Thyroid gland (tissue), 4 donors: ENCODE data around the gene KCNQ1. TPM values are rescaled to one million over a fixed set of nuclear protein-coding genes. Genes with fewer than 3 reads are reported as not detected.
A peak's percentile ranks its signal among the peaks of the same experiment; 100 is the strongest.

ENCODE experiments used
- DNase-seq, 2 donors: peaks; one replicate each; pipeline ENCODE4 v3.0.0-alpha.2; 2019
- H3K27ac ChIP-seq, 3 donors: fragments of 200-600 bp; sonication (generic); 1 replicate in 2 of 3; 2 replicates in 1 of 3; pipeline ENCODE4 v1.5.1; 2016 to 2019; ENCODE audit warnings: mild to moderate bottlenecking in 1 of 3, moderate library complexity in 1 of 3
- H3K27me3 ChIP-seq: fragments of 200-600 bp; sonication (generic); one replicate; pipeline ENCODE4 v1.5.1; 2019
- H3K36me3 ChIP-seq, 2 donors: fragments of 200-600 bp; sonication (generic); one replicate each; pipeline ENCODE4 v1.5.1; 2016 to 2019
- H3K4me1 ChIP-seq, 2 donors: fragments of 200-600 bp; sonication (generic); one replicate each; pipeline ENCODE4 v1.5.1; 2017 to 2019
- H3K4me3 ChIP-seq, 3 donors: fragments of 200-600 bp; sonication (generic); replicated peaks in 1 of 3; 1 replicate in 2 of 3; 2 replicates in 1 of 3; pipeline ENCODE4 v1.5.1; 2016; ENCODE audit warnings: mild to moderate bottlenecking in 1 of 3
- H3K9me3 ChIP-seq: fragments of 200-600 bp; sonication (generic); one replicate; pipeline ENCODE4 v1.5.1; 2017
- POLR2A ChIP-seq, 2 donors: fragments of 450-650 bp; IDR thresholded peaks; one replicate each; pipeline ENCODE4 v1.6.1; 2017; ENCODE audit warnings: antibody characterized with exemption in 2 of 2, mild to moderate bottlenecking in 2 of 2, moderate library complexity in 1 of 2
- WGBS, 2 donors: methylation state at CpG; one replicate each; pipeline ENCODE4 v1.1.5; 2017; 5-methylcytosine and 5-hydroxymethylcytosine counted together
- intact Hi-C: fragments of 100-400 bp; cut with DNase I; formaldehyde crosslinking; loops from one replicate; pipeline ENCODE4 v1.15.1; 2023
- total RNA-seq, 4 donors: library from RNA; depleted of rRNA; stranded (reverse); fragments of >200 nt; gene quantifications; one replicate each; pipeline ENCODE4 v1.2.3, GENCODE V29; 2016
- TF ChIP-seq, protein P1 (sequence below), 6 experiments: fragments of 200-600 bp in 3 of 6; fragments of 450-650 bp in 3 of 6; sonication (generic) in 3 of 6; IDR thresholded peaks; one replicate each; pipeline ENCODE4 v1.5.1; 2016 to 2019; ENCODE audit warnings: antibody characterized with exemption in 6 of 6, mild to moderate bottlenecking in 2 of 6, inconsistent platforms in 1 of 6, moderate library complexity in 1 of 6

Gene KCNQ1
- total RNA-seq, 4 donors from 2014 or later, result 51.3 to 103 (median 97.8) TPM

DNA sequence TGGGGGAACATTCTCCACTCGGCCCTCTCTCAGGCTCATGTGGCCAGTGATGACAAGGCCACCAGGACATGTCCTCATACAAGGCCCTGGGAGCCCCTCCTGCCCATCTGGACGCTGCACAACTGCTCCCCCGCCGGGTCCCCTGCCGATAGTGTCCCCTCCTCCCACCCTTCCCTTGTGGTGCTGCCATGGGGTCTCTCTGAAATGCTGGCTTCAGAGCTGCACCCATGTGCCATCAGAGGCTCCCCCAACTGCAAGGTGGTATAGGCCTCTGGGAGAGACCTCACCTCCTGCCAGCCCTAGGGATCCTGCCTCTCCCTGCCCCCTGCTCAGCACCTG is 142.0 kb downstream of the KCNQ1 start:
- Histone ChIP-seq H3K4me3 (no peak overlapping the region), H3K27ac (no peak overlapping the region), H3K36me3 (peaks cover 4 to 9% of the 10 kb centered on the region in 2 donors), H3K9me3 (no peaks in the 10 kb centered on the region), H3K4me1 (no peaks in the 10 kb centered on the region), H3K27me3 (no peaks in the 10 kb centered on the region)
- TF ChIP-seq, protein P1, sequence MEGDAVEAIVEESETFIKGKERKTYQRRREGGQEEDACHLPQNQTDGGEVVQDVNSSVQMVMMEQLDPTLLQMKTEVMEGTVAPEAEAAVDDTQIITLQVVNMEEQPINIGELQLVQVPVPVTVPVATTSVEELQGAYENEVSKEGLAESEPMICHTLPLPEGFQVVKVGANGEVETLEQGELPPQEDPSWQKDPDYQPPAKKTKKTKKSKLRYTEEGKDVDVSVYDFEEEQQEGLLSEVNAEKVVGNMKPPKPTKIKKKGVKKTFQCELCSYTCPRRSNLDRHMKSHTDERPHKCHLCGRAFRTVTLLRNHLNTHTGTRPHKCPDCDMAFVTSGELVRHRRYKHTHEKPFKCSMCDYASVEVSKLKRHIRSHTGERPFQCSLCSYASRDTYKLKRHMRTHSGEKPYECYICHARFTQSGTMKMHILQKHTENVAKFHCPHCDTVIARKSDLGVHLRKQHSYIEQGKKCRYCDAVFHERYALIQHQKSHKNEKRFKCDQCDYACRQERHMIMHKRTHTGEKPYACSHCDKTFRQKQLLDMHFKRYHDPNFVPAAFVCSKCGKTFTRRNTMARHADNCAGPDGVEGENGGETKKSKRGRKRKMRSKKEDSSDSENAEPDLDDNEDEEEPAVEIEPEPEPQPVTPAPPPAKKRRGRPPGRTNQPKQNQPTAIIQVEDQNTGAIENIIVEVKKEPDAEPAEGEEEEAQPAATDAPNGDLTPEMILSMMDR (IDR thresholded peaks at IDR 0.05), result no peak
- TF ChIP-seq POLR2A (IDR thresholded peaks at IDR 0.05), result no peak
- intact Hi-C loops, result no loop called here
- peak in 1 of 2 donors; percentile 1 for DNase-seq
- WGBS, 2 donors, result 82 to 100% methylated on average over 3 to 4 of the region's 5 CpGs

DNA sequence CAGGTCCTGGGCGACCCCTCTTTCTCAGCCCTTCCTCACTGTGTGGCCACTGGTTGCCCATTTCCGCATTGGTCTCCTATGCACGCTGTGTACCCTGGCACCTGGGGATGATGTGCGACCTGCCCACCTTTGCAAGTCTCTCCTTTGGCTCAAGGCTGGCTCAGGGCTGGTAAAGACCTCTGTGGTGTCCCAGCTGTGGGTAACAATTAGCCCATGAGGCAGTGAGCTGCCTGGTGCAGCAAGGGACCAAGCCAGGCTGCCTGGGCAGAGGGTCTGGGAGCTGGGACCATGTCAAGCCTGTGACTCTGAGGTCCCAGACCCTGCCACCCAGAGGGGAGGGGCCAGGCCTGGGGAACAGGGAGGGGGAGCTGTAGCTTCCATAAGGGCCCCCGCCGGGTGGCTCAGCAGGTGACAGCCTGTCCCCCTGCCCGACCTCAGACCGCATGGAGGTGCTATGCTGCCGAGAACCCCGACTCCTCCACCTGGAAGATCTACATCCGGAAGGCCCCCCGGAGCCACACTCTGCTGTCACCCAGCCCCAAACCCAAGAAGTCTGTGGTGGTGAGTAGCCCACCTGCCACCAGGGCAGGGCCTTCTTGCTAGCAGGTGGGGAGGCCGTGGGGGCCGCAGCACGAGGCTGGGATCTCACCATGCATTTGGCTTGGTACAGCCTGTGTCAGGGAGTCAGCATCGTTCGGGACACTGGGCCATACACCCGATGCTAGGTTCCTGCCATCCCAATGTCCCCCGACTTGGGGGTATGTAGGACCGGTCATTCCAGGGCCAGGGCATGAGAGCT is 142.5 kb downstream of the KCNQ1 start:
- Histone ChIP-seq H3K4me3 (no peak overlapping the region), H3K27me3 (no peaks in the 10 kb centered on the region), H3K36me3 (peaks cover 4 to 9% of the 10 kb centered on the region in 2 donors), H3K4me1 (no peaks in the 10 kb centered on the region), H3K9me3 (no peaks in the 10 kb centered on the region), H3K27ac (no peak overlapping the region)
- DNase-seq, result peak; percentile 0 to 2
- WGBS, 2 donors, result 94 to 95% methylated on average over 10 to 12 of the region's 20 CpGs
- TF ChIP-seq, protein P1 (IDR thresholded peaks at IDR 0.05), result no peak
- no peak for TF ChIP-seq POLR2A (IDR thresholded peaks at IDR 0.05)
- intact Hi-C loops, result no loop called here

DNA sequence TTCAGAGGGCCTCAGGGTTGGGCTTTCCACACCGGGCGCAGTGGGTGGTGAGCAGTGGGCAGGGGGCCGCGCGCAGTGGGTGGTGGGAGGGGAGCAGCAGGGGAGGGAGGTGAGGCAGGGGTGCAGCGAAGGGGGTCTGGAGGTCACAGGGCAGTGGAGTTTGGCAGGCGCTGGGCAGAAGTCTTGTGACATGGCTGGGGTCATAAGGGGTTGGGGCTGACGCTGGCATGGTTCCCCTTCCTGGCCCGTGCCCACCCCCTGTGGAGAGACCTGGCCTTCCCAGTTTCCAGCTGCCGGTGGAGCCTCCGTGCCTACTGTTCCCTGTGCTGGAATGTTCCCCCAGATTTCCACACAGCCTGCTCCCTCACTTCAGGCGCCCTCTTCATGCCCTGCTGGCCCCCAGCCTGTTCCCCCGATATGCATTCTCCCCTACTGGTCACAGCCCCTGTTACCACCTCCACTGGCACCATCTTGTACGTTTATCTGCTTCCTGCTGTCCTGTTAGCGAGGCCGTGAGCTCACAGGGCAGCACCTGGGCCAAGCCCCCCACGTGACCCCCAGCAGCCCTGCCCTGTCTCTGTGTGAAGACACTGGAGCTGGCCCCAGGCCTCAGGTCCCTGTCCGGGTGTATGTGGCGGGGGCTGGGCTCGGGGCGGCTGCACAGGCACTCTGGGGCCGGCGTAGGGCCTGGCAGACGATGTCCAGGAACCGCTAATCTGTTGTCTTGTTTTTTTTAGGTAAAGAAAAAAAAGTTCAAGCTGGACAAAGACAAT is 143.4 kb downstream of the KCNQ1 start:
- intact Hi-C loops, result no loop called here
- Histone ChIP-seq H3K4me1 (no peaks in the 10 kb centered on the region), H3K4me3 (no peak overlapping the region), H3K27me3 (no peaks in the 10 kb centered on the region), H3K36me3 (peaks cover 9 to 10% of the 10 kb centered on the region in 2 donors), H3K9me3 (no peaks in the 10 kb centered on the region), H3K27ac (no peak overlapping the region)
- TF ChIP-seq POLR2A (IDR thresholded peaks at IDR 0.05), result no peak
- TF ChIP-seq, protein P1 (IDR thresholded peaks at IDR 0.05), result no peak
- 88 to 92% methylated on average over 23 to 25 of the region's 25 CpGs for WGBS, 2 donors
- DNase-seq, result peak; percentile 0 to 1

DNA sequence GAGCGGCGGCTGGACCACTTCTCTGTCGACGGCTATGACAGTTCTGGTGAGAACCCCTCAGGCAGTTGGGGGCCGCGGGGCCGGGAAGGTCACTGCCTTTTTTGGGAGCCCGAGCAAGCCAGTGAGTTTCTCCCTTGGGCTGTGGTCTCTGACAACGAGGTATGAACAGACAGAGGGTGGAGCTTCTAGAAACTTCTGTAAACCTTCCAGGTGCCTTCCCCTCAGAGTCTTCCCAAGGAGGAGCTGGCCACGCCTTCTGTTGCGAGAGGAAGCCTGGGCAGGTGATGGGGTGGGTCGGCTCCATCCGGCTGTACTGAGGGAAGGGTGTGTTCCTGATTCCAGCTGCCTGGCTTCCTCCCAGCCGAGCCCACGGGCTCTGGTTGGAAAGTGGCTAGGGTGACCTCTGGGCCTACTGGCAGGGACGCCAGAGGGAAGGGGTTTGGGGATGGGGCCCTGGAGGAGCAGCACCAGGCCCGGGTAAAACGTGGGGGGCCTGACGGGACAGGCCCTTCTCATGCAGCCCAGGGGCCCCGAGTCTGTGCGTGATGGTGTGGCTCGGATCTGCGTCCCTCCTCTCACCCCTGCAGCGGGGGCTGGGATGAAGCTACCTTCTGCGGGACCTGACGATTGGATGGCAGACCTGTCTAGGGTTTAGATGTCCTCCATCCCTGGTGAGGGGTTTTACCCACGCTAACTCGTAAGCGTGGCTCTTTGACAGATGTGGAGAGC is 144.2 kb downstream of the KCNQ1 start:
- Histone ChIP-seq H3K27me3 (no peaks in the 10 kb centered on the region), H3K4me1 (no peaks in the 10 kb centered on the region), H3K9me3 (no peaks in the 10 kb centered on the region), H3K36me3 (peaks cover 9 to 10% of the 10 kb centered on the region in 2 donors), H3K27ac (no peak overlapping the region), H3K4me3 (no peak overlapping the region)
- TF ChIP-seq, protein P1 (IDR thresholded peaks at IDR 0.05), result no peak
- intact Hi-C loops, result no loop called here
- 81 to 93% methylated on average over 18 to 29 of the region's 29 CpGs for WGBS, 2 donors
- peak in 1 of 2 donors; percentile 2 for DNase-seq
